ENCODE results near the gene CGNL1. TPM values are rescaled to one million over a fixed set of nuclear protein-coding genes. Genes with fewer than 3 reads are reported as not detected.

CGNL1 gene
- total RNA-seq, 4 donors from 2014 or later = 5.7 to 22.9 (median 14.5) TPM

- 0 to 3% methylated on average over 1 of the region's 1 CpG for WGBS, 2 donors
- intact Hi-C loops (cut with DNase I; ENCODE audit: low total_unique reads) = no loop called here
- H3K4me3 ChIP-seq (ENCODE audit: low read depth, poor library complexity, severe bottlenecking) = no peak overlapping the region
- no peak for TF ChIP-seq POLR2A (IDR thresholded peaks at IDR 0.05)
- TF ChIP-seq, protein P1, sequence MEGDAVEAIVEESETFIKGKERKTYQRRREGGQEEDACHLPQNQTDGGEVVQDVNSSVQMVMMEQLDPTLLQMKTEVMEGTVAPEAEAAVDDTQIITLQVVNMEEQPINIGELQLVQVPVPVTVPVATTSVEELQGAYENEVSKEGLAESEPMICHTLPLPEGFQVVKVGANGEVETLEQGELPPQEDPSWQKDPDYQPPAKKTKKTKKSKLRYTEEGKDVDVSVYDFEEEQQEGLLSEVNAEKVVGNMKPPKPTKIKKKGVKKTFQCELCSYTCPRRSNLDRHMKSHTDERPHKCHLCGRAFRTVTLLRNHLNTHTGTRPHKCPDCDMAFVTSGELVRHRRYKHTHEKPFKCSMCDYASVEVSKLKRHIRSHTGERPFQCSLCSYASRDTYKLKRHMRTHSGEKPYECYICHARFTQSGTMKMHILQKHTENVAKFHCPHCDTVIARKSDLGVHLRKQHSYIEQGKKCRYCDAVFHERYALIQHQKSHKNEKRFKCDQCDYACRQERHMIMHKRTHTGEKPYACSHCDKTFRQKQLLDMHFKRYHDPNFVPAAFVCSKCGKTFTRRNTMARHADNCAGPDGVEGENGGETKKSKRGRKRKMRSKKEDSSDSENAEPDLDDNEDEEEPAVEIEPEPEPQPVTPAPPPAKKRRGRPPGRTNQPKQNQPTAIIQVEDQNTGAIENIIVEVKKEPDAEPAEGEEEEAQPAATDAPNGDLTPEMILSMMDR (IDR thresholded peaks at IDR 0.05) = no peak
- DNase-seq (ENCODE audit: low spot score in 2 of 2) = no peak
Observed at GRCh38 chr15:57440799-57441198, 64.5 kb downstream of the CGNL1 start.

- 86 to 95% methylated on average over 3 of the region's 3 CpGs for WGBS, 2 donors
- no peak overlapping the region for H3K4me3 ChIP-seq (ENCODE audit: low read depth, poor library complexity, severe bottlenecking)
- intact Hi-C loops (cut with DNase I; ENCODE audit: low total_unique reads) = no loop called here
- DNase-seq (ENCODE audit: low spot score in 2 of 2) = no peak
- TF ChIP-seq, protein P1 (IDR thresholded peaks at IDR 0.05) = no peak
- TF ChIP-seq POLR2A (IDR thresholded peaks at IDR 0.05) = no peak
Observed at GRCh38 chr15:57442335-57442734, 66.0 kb downstream of the CGNL1 start.

- no peak overlapping the region for H3K4me3 ChIP-seq (ENCODE audit: low read depth, poor library complexity, severe bottlenecking)
- TF ChIP-seq POLR2A (IDR thresholded peaks at IDR 0.05) = no peak
- TF ChIP-seq, protein P1 (IDR thresholded peaks at IDR 0.05) = no peak
- no peak for DNase-seq (ENCODE audit: low spot score in 2 of 2)
- WGBS, 2 donors = 95 to 96% methylated on average over 8 of the region's 8 CpGs
- intact Hi-C loops (cut with DNase I; ENCODE audit: low total_unique reads) = no loop called here
Observed at GRCh38 chr15:57443486-57443885, 67.2 kb downstream of the CGNL1 start.

DNA sequence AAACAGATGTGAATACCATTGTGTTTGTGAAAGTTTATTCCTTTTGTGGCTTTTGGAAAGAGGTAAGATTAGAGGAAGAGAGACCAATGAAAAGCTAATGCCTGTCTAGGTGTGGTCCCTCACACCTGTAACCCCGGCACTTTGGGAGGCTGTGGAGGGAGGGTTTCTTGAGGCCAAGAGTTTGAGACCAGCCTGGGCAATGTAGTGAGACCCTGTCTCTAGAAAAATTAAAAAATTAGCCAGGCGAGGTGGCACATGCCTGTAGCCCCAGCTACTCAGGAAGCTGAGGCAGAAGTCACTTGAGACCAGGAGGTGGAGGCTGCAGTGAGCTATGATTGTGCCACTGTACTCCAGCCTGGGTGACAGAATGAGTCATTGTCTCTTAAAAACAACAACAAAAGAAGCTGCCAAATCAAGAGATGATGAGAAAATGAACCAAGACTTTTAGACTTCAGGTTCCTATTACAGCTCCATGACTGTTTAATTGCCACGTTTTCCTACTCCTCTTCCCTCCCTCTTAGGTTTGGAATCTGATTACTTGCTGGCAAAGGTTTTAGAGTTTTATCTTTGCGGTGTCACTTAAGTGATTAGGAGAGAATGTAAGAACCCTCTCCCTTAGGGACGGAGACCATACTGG is 68.7 kb downstream of the CGNL1 start:
- TF ChIP-seq, protein P1 (IDR thresholded peaks at IDR 0.05) = no peak
- no peak for TF ChIP-seq POLR2A (IDR thresholded peaks at IDR 0.05)
- no peak overlapping the region for H3K4me3 ChIP-seq (ENCODE audit: low read depth, poor library complexity, severe bottlenecking)
- 48 to 50% methylated on average over 5 of the region's 5 CpGs for WGBS, 2 donors
- no peak for DNase-seq (ENCODE audit: low spot score in 2 of 2)
- intact Hi-C loops (cut with DNase I; ENCODE audit: low total_unique reads) = no loop called here

- intact Hi-C loops (cut with DNase I; ENCODE audit: low total_unique reads) = no loop called here
- TF ChIP-seq, protein P1 (IDR thresholded peaks at IDR 0.05) = no peak
- no peak for TF ChIP-seq POLR2A (IDR thresholded peaks at IDR 0.05)
- H3K4me3 ChIP-seq (ENCODE audit: low read depth, poor library complexity, severe bottlenecking) = no peak overlapping the region
- no peak for DNase-seq (ENCODE audit: low spot score in 2 of 2)
- WGBS, 2 donors = 59 to 73% methylated on average over 1 of the region's 1 CpG
Observed at GRCh38 chr15:57445872-57446271, 69.6 kb downstream of the CGNL1 start.

DNA sequence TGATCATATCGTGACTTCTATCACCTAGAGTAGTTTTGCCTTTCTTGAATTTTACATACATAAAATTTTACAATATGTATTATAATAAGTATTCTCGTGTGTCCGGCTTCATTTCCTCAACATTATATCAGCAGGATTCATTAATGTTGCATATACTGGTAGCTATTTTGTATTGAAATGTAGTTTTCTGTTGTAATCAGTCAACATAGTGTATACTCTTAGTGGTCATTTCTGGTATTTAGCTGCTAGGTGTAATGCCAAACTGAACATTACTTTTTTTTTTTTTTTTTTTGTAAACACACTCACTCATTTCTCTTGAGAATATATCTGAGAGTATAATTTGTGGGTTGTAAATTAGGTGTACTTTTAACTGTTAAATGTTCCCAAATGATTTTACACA is 70.1 kb downstream of the CGNL1 start:
- 89 to 95% methylated on average over 3 of the region's 3 CpGs for WGBS, 2 donors
- no peak for DNase-seq (ENCODE audit: low spot score in 2 of 2)
- intact Hi-C loops (cut with DNase I; ENCODE audit: low total_unique reads) = no loop called here
- TF ChIP-seq, protein P1 (IDR thresholded peaks at IDR 0.05) = no peak
- no peak for TF ChIP-seq POLR2A (IDR thresholded peaks at IDR 0.05)
- no peak overlapping the region for H3K4me3 ChIP-seq (ENCODE audit: low read depth, poor library complexity, severe bottlenecking)

Data from lower leg skin (tissue), 4 donors.